Endothelial cell of umbilical vein (primary cell): ENCODE measurements around the gene CLRN3. TPM values are rescaled to one million over a fixed set of nuclear protein-coding genes. Genes with fewer than 3 reads are reported as not detected.

Experiments
- BruUV-seq: library from RNA; stranded (reverse); fragments of 400-500 nt; replicated peaks from 2 replicates; lab custom pipeline; 2021; lab: Mats Ljungman, UMichigan
- CTCF ChIA-PET: fragments of 300-600, 350-600 bp; sonication (Branson Sonifier 250); formaldehyde crosslinking; loops from one replicate; lab custom pipeline; 2021; ENCODE audit warnings: antibody characterized with exemption, inconsistent platforms; lab: Charles Lee
- POLR2A ChIA-PET: fragments of 300-600, 350-600 bp; sonication (Branson Sonifier 250); formaldehyde crosslinking; loops from one replicate; lab custom pipeline; 2021; ENCODE audit warnings: antibody characterized with exemption, inconsistent platforms; lab: Charles Lee
- DNase-seq: peaks from one replicate; pipeline ENCODE4 v3.0.0-alpha.2; 2011; ENCODE audit warnings: low read depth, low spot score
- FAIRE-seq: peaks from 2 replicates; lab custom pipeline; 2011; peaks lifted over from hg19 to GRCh38; lab: Jason Lieb, UNC
- H2AFZ ChIP-seq: 2 replicates; pipeline ENCODE4 v1.6.0; 2012; ENCODE audit warnings: low read depth, low read length, control low read depth, inconsistent platforms
- H3K27ac ChIP-seq: 2 replicates; pipeline ENCODE4 v1.5.1; 2011; ENCODE audit warnings: low read depth, mild to moderate bottlenecking, control low read depth, low read length, moderate library complexity; ENCODE audit not compliant: insufficient read depth
- H3K27me3 ChIP-seq, 2 experiments: 2 replicates each; pipeline versions ENCODE4 v1.6.0 to v1.6.1; 2011; ENCODE audit warnings: low read length in 2 of 2, mixed read lengths in 1 of 2; ENCODE audit not compliant: control insufficient read depth in 2 of 2, insufficient read depth in 2 of 2
- H3K36me3 ChIP-seq, 2 experiments: 2 replicates in 1 of 2; 3 replicates in 1 of 2; pipeline ENCODE4 v1.5.1; 2011; ENCODE audit warnings: low read length in 2 of 2, mild to moderate bottlenecking in 1 of 2, moderate library complexity in 1 of 2; ENCODE audit not compliant: control insufficient read depth in 2 of 2, insufficient read depth in 2 of 2; ENCODE audit errors: extremely low read depth in 1 of 2
- H3K4me1 ChIP-seq: 3 replicates; pipeline ENCODE4 v1.5.1; 2011; ENCODE audit warnings: mild to moderate bottlenecking, low read length; ENCODE audit not compliant: control insufficient read depth, insufficient read depth; ENCODE audit errors: extremely low read depth
- H3K4me2 ChIP-seq: 2 replicates; pipeline ENCODE4 v1.6.1; 2011; ENCODE audit warnings: low read length, control low read depth, mixed read lengths; ENCODE audit not compliant: insufficient read depth
- H3K4me3 ChIP-seq, 3 experiments: fragments of 200-600 bp in 1 of 3; sonication (generic), shearing (Covaris generic) in 1 of 3; replicated peaks in 1 of 3; 2 replicates each; pipeline ENCODE4 v1.5.1; 2011 to 2016; ENCODE audit warnings: control low read depth in 3 of 3, low read length in 3 of 3, mild to moderate bottlenecking in 2 of 3, inconsistent platforms in 1 of 3, low read depth in 1 of 3, moderate library complexity in 1 of 3; ENCODE audit not compliant: insufficient read depth in 1 of 3
- H3K79me2 ChIP-seq: 2 replicates; pipeline ENCODE4 v1.6.0; 2012; ENCODE audit warnings: low read length, inconsistent platforms; ENCODE audit not compliant: control insufficient read depth, insufficient read depth
- H3K9ac ChIP-seq: replicated peaks from 2 replicates; pipeline ENCODE3; 2011; ENCODE audit warnings: low read length, control low read depth; ENCODE audit not compliant: insufficient read depth; ENCODE audit errors: extremely low read depth
- H3K9me1 ChIP-seq: replicated peaks from 3 replicates; pipeline ENCODE4 v1.6.0; 2011; ENCODE audit warnings: mild to moderate bottlenecking, low read length; ENCODE audit not compliant: control insufficient read depth, insufficient read depth; ENCODE audit errors: extremely low read depth
- H3K9me3 ChIP-seq: replicated peaks from 2 replicates; pipeline ENCODE4 v1.5.1; 2012; ENCODE audit warnings: low read length, inconsistent platforms; ENCODE audit not compliant: control insufficient read depth, insufficient read depth
- H4K20me1 ChIP-seq: replicated peaks from 2 replicates; pipeline ENCODE3; 2011; ENCODE audit warnings: mild to moderate bottlenecking, low read length; ENCODE audit not compliant: control insufficient read depth, insufficient read depth; ENCODE audit errors: extremely low read depth
- CTCF ChIP-seq, 2 donors: IDR thresholded peaks; 1 replicate in 1 of 2; 2 replicates in 1 of 2; pipeline ENCODE4 v1.5.1; 2011; ENCODE audit warnings: low read length in 2 of 2, mild to moderate bottlenecking in 2 of 2, moderate library complexity in 2 of 2, control low read depth in 1 of 2, inconsistent platforms in 1 of 2, low read depth in 1 of 2; ENCODE audit not compliant: insufficient read depth in 1 of 2; ENCODE audit errors: extremely low read depth in 1 of 2
- EZH2 ChIP-seq: IDR thresholded peaks from 2 replicates; pipeline ENCODE4 v1.6.1; 2012; ENCODE audit warnings: borderline replicate concordance, low read depth, mild to moderate bottlenecking, moderate library complexity, low read length, inconsistent platforms; ENCODE audit not compliant: severe bottlenecking
- FOS ChIP-seq: IDR thresholded peaks from 2 replicates; pipeline ENCODE4 v1.6.1; 2011; ENCODE audit warnings: mild to moderate bottlenecking, low read length, moderate library complexity, borderline replicate concordance; ENCODE audit not compliant: insufficient read depth
- GATA2 ChIP-seq: IDR thresholded peaks from 2 replicates; pipeline ENCODE4 v1.7.0; 2011; ENCODE audit warnings: low read depth, mild to moderate bottlenecking, moderate library complexity, mixed read lengths, low read length; ENCODE audit not compliant: insufficient read length, insufficient read depth
- JUN ChIP-seq: IDR thresholded peaks from 2 replicates; pipeline ENCODE4 v1.6.1; 2011; ENCODE audit warnings: borderline replicate concordance, low read depth; ENCODE audit not compliant: insufficient read length, insufficient read depth
- MAX ChIP-seq: IDR thresholded peaks from 2 replicates; pipeline ENCODE4 v1.6.1; 2011; ENCODE audit not compliant: insufficient read depth, insufficient read length
- MYC ChIP-seq: IDR thresholded peaks from one replicate; pipeline ENCODE4 v1.6.1; 2011; ENCODE audit warnings: mild to moderate bottlenecking, low read depth, low read length
- POLR2A ChIP-seq: IDR thresholded peaks from 2 replicates; pipeline ENCODE4 v1.6.1; 2012; ENCODE audit warnings: low read depth, mild to moderate bottlenecking, control low read depth, low read length
- POLR2AphosphoS5 ChIP-seq: IDR thresholded peaks from 2 replicates; pipeline ENCODE4 v1.6.1; 2012; ENCODE audit warnings: low read depth, mild to moderate bottlenecking, control low read depth, low read length, moderate library complexity; ENCODE audit not compliant: insufficient read depth
- dilution Hi-C: fragments of 300-500 bp; cut with MboI; formaldehyde crosslinking; loops from one replicate; pipeline ENCODE4 v1.15.0; 2019; ENCODE audit warnings: low sequenced_read_pairs; ENCODE audit not compliant: extremely low pct_ligation_motif_present
- intact Hi-C: fragments of 100-400 bp; cut with micrococcal nuclease; formaldehyde crosslinking; loops from one replicate; pipeline ENCODE4 v1.10.0; 2022
- polyA plus RNA-seq, 4 experiments: library from polyadenylated mRNA; depleted of rRNA in 3 of 4; stranded (reverse) in 3 of 4; unstranded in 1 of 4; fragments of >200 nt; gene quantifications; 2 replicates each; pipeline versions ENCODE4 v1.2.1 to v1.2.3, GENCODE V29; 2011 to 2012; ENCODE audit warnings: missing spikeins in 1 of 4
- total RNA-seq: library from RNA; stranded (reverse); gene quantifications from 2 replicates; pipeline ENCODE4 v1.2.3, GENCODE V29; 2021

CLRN3 gene
- total and polyA plus RNA-seq, 2 donors (not counting 3 experiments of a cell fraction or from before 2014, with no cell fraction given), result 0.07 TPM; not detected in 1

GRCh38 chr10:127832501-127832900 is 60.2 kb downstream of the CLRN3 start:
- H3K4me1 ChIP-seq, result no peaks in the 10 kb centered on the region
- no peak overlapping the region for H3K27ac ChIP-seq
- TF ChIP-seq EZH2 (no peak), FOS (no peak), POLR2A (no peak), POLR2AphosphoS5 (no peak), MYC (no peak), JUN (no peak), GATA2 (no peak), CTCF (IDR thresholded peaks at IDR 0.05; ENCODE audit: extremely low read depth in 1 of 2, insufficient read depth in 1 of 2, low read depth in 1 of 2, low read length in 2 of 2) (no peak), MAX (no peak)
- no peak overlapping the region for H3K4me3 ChIP-seq
- no peak overlapping the region for H2AFZ ChIP-seq
- no peaks in the 10 kb centered on the region for H3K9me1 ChIP-seq
- no peak for DNase-seq
- no peaks in the 10 kb centered on the region for H3K36me3 ChIP-seq
- no TSS peak for BruUV-seq
- dilution Hi-C loops (no loop called here), intact Hi-C loops (no loop called here)
- H3K9ac ChIP-seq, result no peak overlapping the region
- no peaks in the 10 kb centered on the region for H3K9me3 ChIP-seq
- H4K20me1 ChIP-seq, result no peaks in the 10 kb centered on the region
- POLR2A ChIA-PET, result no interaction called here
- no peak overlapping the region for H3K4me2 ChIP-seq
- CTCF ChIA-PET, result no interaction called here
- no peaks in the 10 kb centered on the region for H3K79me2 ChIP-seq
- H3K27me3 ChIP-seq, result no peaks in the 10 kb centered on the region
- no peak for FAIRE-seq
